Activated CD4-positive, alpha-beta T cell treated with anti-CD3 and anti-CD28 coated beads for 4 hours (primary cell): Measurements from ENCODE around the gene ILKAP.

Experiments used
- DNase-seq, 2 donors: peaks; one replicate each; pipeline ENCODE4 v3.0.0-alpha.2; 2020

The ILKAP gene

GRCh38 chr2:238203094-238203972 is at the start of gene ILKAP:
ILKAP (minus strand) TSS chr2:238203695; CDS start chr2:238203553, 142 bp downstream.
- DNase-seq: peak; percentile 87 to 91

GRCh38 chr2:238252766-238253630 is 49.5 kb upstream of the ILKAP start:
- no peak for DNase-seq

- no peak for DNase-seq
Observed at GRCh38 chr2:238251986-238252385, 48.5 kb upstream of the ILKAP start.

- no peak for DNase-seq
Observed at GRCh38 chr2:238251331-238251730, 47.8 kb upstream of the ILKAP start.

GRCh38 chr2:238250896-238251295 is 47.4 kb upstream of the ILKAP start:
- DNase-seq: no peak

GRCh38 chr2:238247841-238248453 is 44.5 kb upstream of the ILKAP start:
- no peak for DNase-seq

GRCh38 chr2:238247002-238247822 is 43.7 kb upstream of the ILKAP start:
- no peak for DNase-seq

GRCh38 chr2:238244151-238244550 is 40.7 kb upstream of the ILKAP start:
- DNase-seq: no peak

- no peak for DNase-seq
Observed at GRCh38 chr2:238243496-238244076, 40.1 kb upstream of the ILKAP start.

GRCh38 chr2:238242731-238243495 is 39.4 kb upstream of the ILKAP start:
- no peak for DNase-seq

- DNase-seq: no peak
Observed at GRCh38 chr2:238241970-238242369, 38.5 kb upstream of the ILKAP start.

- peak in 1 of 2 donors; percentile 14 for DNase-seq
Observed at GRCh38 chr2:238240757-238241711, 37.5 kb upstream of the ILKAP start.

GRCh38 chr2:238239863-238240756 is 36.6 kb upstream of the ILKAP start, which contains the start of gene HES6:
HES6 (minus strand) TSS chr2:238240038; CDS start chr2:238239905, 133 bp downstream.
- peak; percentile 53 to 68 for DNase-seq

GRCh38 chr2:238239543-238239862 is 36.0 kb upstream of the ILKAP start:
- DNase-seq: peak in 1 of 2 donors; percentile 24

GRCh38 chr2:238238766-238239542 is 35.5 kb upstream of the ILKAP start:
- peak in 1 of 2 donors; percentile 30 for DNase-seq

- DNase-seq: no peak
Observed at GRCh38 chr2:238238311-238238765, 34.8 kb upstream of the ILKAP start.

- no peak for DNase-seq
Observed at GRCh38 chr2:238237431-238238135, 34.1 kb upstream of the ILKAP start.
